Measurements from ENCODE around the gene CMTM7.

The CMTM7 gene

GRCh38 chr3:32414522-32415202, 23.0 kb downstream of the CMTM7 start:
- no peak for DNase-seq

- peak; percentile 80 for DNase-seq
Measured at GRCh38 chr3:32419742-32420125, 28.1 kb downstream of the CMTM7 start.

- peak; percentile 80 for DNase-seq
Measured at GRCh38 chr3:32420126-32421038, 28.7 kb downstream of the CMTM7 start.

- no peak for DNase-seq
Measured at GRCh38 chr3:32421185-32421584, 29.5 kb downstream of the CMTM7 start.

- DNase-seq = no peak
Measured at GRCh38 chr3:32421991-32422859, 30.6 kb downstream of the CMTM7 start.

GRCh38 chr3:32422943-32423342, 31.3 kb downstream of the CMTM7 start:
- no peak for DNase-seq

- no peak for DNase-seq
Measured at GRCh38 chr3:32423534-32423933, 31.9 kb downstream of the CMTM7 start.

GRCh38 chr3:32423956-32424557, 32.4 kb downstream of the CMTM7 start:
- DNase-seq = no peak

GRCh38 chr3:32424581-32425250, 33.1 kb downstream of the CMTM7 start:
- DNase-seq = no peak

GRCh38 chr3:32428092-32429068, 36.7 kb downstream of the CMTM7 start:
- DNase-seq = no peak

- DNase-seq = no peak
Measured at GRCh38 chr3:32430900-32431299, 39.2 kb downstream of the CMTM7 start.

- no peak for DNase-seq
Measured at GRCh38 chr3:32431481-32431880, 39.8 kb downstream of the CMTM7 start.

- DNase-seq = no peak
Measured at GRCh38 chr3:32432045-32432710, 40.5 kb downstream of the CMTM7 start.

- DNase-seq = no peak
Measured at GRCh38 chr3:32432711-32433530, 41.3 kb downstream of the CMTM7 start.

- no peak for DNase-seq
Measured at GRCh38 chr3:32434206-32434605, 42.6 kb downstream of the CMTM7 start.

- no peak for DNase-seq
Measured at GRCh38 chr3:32435911-32436815, 44.5 kb downstream of the CMTM7 start.

- DNase-seq = no peak
Measured at GRCh38 chr3:32436816-32437189, 45.1 kb downstream of the CMTM7 start.

GRCh38 chr3:32437896-32438295, 46.2 kb downstream of the CMTM7 start:
- DNase-seq = no peak
